GM18505 (cell line): ENCODE results near the gene DIP2B.
"Not testable (repeated sequence)": the region's sequence is repeated elsewhere in the genome, so short reads cannot be mapped to it uniquely, and the experiment has no call there.

Source experiments
- ATAC-seq: cut with Tn5 transposase; IDR thresholded peaks from one replicate; pipeline ENCODE4 v1.9.1; 2021; ENCODE audit not compliant: unreplicated experiment
- POLR2A ChIP-seq: IDR thresholded peaks from 4 replicates; pipeline ENCODE4 v1.6.1; 2011; ENCODE audit warnings: borderline replicate concordance; ENCODE audit not compliant: insufficient read depth, insufficient read length; ENCODE audit errors: extremely low read depth

DIP2B gene

DNA sequence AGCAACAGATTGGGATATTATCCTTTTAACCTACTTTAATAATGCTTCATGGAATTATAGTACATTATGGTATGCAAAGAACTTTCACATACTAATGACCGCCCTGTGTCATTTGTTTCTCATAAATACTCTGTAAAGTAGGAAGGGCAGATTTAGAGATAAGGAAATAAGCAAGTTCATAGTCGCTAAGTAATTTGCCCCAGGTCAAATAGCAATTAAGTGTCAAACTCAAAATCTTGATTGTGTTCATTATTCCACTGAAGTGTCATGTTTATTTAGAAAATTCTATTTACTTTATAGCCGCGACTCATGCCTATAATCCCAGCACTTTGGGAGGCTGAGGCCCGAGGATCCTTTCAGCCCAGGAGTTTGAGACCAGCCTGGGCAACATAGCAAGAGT lies 160.4 kb downstream of the DIP2B start:
- no peak for ATAC-seq
- TF ChIP-seq POLR2A, result no peak

DNA sequence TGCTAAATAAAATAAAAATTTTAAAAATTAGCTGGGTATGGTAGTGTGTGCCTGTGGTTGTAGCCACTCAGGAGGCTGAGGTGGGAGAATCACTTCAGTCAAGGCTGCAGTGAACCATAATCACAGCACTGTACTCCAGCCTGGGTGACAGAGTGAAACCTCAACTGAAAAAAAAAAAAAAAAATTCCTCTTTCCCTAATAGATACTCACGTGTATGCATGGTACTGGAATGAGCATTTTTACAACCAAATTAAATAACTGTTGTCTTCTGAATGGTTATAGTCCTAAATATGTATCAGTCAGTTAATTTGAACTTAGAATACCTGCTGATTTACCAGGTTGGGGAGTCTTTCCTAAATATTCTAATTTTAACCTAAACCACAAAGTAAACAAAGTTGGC lies 160.8 kb downstream of the DIP2B start:
- TF ChIP-seq POLR2A, result no peak
- no peak for ATAC-seq

DNA sequence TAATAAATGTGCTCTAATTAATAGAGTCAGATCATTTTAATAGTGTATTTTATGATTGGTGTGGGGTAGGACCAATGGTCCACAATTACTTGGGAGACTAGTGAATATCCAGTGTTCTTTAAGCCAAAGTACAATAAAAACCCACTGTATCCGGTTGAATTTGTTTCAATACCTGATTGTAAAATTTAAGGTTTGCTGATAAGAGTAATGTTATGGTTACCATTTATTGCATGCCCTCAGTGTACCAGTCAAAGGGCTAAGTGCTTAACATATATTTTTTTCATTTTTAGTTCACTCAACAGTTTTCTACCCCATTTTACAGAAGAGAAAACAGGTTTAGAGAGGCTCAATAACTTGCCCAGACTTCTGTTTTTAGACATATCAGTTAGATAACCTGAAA lies 161.2 kb downstream of the DIP2B start:
- ATAC-seq, result no peak
- TF ChIP-seq POLR2A, result no peak

DNA sequence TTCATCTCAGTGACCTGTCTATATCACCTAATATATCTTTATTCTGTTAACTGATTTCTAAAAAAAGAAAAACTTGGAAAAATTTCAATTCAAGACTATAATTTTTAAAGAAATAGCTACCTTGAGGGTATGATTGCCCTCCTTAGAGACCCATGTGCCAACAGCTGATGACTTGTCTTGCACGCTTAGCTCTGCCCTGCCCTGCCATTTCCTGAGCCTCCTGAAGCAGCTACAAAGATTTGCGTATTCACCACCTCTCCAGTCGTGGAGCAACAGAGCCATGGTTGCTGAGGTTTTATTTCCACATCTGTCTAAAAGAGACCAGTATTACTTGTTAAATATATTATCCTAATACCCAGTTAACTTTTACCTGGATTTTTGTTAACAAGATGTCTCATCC lies 167.4 kb downstream of the DIP2B start:
- ATAC-seq, result no peak
- TF ChIP-seq POLR2A, result no peak

DNA sequence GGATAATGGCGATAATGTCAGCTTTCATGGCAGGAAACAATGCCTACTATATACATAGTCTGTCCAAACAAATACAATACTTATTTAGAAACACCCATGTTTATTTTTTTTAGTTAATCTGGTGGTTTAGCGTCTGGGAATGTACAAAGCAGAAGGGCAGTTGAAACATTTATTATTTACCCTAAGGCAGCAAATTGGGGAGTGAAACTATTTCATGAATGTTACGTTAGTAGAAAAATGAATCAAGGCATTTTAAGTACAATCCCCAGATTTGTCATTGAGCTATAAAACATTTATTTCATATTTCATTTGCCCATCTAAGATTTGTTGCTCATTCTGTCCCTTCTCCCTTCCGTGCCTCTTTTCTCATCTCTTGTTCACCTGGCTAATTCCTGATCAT lies 172.0 kb downstream of the DIP2B start:
- no peak for ATAC-seq
- no peak for TF ChIP-seq POLR2A

DNA sequence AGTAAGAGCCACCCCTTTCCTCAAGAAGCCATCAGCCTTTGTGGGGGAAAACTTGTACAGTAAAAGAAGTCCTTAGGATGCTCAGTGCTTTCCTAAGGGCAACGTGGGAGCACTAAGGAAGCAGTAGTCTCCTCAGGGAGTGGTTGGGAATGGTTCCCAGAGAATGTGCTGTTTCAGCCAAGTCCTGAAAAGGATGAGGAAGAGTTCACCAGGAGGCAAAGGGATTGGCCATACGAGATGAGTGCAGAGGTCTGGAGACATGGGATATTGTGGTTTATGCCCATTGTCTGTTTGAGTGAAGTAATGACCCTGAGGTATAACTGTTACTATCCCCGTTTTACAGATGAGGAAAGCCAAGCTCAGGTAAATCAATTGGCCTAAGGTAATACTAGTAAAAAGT lies 173.1 kb downstream of the DIP2B start:
- ATAC-seq, result no peak
- TF ChIP-seq POLR2A, result no peak

DNA sequence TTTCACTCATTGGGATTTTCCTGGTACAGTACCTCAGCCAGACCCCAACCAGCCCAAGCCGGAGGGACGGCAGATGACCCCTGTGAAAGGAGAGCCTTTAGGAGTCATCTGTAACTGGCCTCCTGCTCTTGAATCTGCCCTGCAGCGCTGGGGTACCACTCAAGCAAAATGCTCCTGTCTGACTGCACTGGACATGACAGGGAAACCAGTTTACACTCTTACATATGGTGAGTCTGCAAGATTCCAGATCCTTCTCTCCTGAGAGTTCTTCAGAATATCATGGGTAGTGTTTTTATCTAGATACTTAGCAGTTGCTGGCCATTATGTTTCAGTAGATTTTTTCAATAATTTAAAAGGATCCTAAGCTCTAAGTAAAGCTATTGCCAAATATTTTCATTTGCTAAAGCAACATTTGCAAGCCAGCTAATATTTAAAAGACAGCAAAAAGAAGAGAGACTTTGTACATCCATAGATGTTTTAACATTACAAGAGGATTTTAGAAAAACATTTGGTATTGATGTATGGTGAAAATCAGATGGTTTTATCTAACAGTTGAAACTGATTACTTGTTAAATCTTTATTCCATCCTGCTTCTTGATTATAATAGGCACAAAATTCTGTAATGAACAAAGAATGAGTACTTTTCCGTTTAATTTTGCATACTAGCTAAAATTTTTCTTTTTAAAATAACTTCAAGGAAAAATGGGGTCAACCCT lies 174.0 kb downstream of the DIP2B start:
- no peak for TF ChIP-seq POLR2A
- no peak for ATAC-seq

DNA sequence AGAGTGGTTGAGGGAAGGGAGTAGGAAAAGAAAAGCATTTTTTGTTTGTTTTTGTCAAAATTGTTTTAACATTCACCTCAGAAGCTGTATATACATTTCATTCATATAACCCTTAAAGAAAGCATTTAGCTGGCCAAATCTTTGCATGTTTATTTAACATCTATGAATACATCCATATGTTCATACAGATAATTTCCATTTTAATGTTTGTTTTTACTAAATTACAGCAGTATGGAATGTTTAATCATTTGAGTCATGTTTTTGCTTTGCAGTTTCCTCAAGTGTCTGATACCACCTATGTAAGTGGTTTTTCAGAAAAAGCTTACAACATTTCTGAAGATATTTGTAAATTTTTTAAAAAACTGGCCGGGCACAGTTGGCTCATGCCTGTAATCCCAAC lies 174.8 kb downstream of the DIP2B start:
- ATAC-seq, result no peak
- no peak for TF ChIP-seq POLR2A

DNA sequence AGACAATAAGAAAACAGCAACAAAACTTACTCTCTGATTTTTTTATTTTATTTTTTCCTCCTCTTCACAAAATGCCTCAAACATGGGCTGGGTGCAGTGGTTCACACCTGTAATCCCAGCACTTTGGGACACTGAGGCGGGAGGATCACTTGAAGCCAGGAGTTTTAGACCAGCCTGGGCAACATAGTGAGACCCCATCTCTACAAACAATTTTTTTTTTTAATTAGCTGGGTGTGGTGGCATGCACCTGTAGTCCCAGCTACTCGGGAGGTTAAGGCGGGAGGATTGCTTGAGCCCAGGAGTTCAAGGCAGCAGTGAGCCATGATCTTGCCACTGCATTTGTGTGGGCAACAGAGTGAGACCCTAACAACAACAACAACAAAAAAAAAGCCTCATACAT lies 176.3 kb downstream of the DIP2B start:
- not testable (repeated sequence) for ATAC-seq

DNA sequence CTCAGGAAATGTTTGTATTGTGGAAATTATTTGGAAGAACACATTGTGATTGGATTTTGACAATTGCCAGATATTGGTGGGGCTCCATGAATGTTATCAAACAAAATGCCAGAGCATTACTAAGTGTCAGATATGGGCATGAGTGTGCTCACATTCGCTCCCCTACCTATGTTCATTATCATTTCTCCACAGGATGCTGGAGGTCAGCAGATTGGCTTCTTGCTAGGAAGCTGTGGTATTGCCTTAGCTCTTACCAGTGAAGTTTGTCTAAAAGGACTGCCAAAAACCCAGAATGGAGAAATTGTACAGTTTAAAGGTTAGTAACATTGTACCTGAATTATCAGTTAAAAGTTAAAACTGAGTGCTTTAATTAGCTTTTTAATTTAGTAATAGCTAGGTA lies 180.9 kb downstream of the DIP2B start:
- TF ChIP-seq POLR2A, result no peak
- no peak for ATAC-seq

DNA sequence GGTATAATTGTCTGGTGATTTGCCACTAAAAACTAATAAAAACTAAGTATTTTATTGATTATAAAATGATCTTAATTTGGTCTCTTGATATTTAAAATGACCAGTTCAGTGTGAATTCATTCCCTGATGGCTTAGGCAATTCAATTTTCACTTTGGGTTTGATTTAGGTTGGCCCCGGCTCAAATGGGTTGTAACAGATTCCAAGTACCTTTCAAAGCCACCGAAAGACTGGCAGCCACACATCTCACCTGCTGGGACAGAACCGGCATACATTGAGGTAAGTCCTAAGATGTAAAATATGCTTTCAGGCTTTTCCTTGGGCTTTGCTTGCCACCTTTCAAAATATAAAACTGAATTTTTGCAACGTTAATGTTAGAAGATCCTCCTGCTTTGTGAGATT lies 181.6 kb downstream of the DIP2B start:
- TF ChIP-seq POLR2A, result no peak
- ATAC-seq, result no peak

DNA sequence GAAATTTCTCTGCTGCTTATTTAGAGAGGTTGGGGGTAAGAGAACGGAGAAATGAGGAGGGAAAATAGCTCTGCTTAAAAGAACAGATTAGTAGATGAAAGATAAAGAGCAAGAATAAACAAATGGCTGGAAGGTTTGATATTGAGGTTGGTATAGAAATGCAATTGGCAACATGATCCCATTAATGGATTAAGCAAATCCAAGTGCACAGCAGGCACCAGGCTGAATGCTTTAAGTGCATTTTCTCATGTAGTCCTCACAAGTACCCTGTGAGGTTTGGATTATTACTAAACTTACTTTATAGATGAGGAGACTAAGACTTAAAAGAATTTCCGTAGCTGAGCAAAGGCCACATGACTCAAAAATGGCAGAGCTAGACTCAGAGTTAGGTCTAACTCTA lies 182.2 kb downstream of the DIP2B start:
- no peak for ATAC-seq
- no peak for TF ChIP-seq POLR2A

DNA sequence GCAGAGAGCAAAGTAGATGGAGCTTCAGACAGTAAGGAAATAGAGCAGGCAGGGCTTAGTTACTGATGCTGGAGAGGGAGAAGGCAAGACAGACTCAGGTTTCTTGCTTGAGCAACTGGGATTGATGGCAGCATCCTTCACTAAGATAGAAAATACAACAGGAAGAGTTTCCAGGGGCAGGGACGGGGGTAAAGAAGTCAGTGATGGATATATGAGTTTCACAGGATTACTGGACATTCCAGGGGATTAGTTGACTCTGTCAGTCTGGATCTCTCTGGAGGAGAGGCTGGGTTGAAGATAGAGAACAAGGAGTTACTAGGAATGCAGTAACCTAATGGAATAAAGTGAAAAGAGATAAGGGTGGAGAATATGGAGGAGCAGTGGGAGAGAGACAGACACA lies 184.7 kb downstream of the DIP2B start:
- TF ChIP-seq POLR2A, result no peak
- ATAC-seq, result no peak

DNA sequence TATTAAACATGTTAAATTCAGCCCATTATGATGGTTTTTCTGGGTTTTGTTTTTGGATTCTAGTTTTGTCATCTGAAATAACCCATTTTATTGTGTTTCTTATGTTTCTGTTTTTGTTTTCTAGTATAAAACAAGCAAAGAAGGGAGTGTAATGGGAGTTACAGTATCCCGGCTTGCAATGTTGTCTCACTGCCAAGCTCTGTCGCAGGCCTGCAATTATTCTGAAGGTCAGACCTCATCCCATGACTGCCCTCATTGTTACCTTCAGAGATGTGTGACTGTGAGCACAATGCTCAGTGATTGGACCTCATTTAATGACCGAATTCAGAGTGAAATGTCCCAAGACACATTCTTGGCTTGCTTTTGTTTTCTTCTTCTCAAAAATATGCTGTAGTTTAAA lies 186.1 kb downstream of the DIP2B start:
- ATAC-seq, result no peak
- TF ChIP-seq POLR2A, result no peak

DNA sequence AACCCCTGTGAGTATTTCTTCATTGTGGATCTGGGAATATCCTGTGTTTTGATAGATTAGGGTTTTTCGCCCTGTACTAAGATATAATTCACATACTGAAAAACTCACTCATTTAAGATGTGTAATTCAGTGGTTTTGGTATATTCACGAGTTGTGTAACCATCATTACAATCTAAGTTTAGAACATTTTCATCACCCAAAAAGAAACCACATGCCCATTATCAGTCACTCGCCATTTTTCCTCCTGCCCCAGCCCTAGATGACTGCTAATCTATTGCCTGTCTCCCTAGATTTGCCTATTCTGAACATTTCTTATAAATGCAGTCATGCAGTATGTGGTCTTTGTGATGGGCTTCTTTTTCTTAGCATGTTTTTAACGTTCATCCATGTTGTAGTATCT lies 191.2 kb downstream of the DIP2B start:
- no peak for ATAC-seq
- TF ChIP-seq POLR2A, result no peak
